ENCODE measurements around the gene IGSF9B.

The IGSF9B gene

DNA sequence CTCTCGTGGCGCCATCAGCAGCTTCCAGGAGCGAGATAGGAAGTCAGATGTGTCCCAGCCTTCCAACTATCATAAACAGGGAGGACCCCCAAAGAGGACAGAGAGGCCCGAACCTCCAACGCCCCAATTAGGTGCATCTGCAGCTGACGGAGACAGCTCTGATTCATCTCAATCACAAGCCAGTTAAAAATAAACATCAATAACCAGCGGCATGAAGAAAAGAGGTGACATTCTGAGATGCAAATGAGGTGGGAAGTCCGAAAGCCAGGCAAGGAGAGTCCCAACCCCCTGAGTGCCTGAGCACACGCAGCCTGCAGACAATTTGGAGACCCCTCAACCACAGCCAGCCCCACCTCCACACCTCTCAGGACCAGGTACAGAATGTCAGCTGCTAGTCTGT lies 28.1 kb upstream of the IGSF9B start:
- no peak for DNase-seq

DNA sequence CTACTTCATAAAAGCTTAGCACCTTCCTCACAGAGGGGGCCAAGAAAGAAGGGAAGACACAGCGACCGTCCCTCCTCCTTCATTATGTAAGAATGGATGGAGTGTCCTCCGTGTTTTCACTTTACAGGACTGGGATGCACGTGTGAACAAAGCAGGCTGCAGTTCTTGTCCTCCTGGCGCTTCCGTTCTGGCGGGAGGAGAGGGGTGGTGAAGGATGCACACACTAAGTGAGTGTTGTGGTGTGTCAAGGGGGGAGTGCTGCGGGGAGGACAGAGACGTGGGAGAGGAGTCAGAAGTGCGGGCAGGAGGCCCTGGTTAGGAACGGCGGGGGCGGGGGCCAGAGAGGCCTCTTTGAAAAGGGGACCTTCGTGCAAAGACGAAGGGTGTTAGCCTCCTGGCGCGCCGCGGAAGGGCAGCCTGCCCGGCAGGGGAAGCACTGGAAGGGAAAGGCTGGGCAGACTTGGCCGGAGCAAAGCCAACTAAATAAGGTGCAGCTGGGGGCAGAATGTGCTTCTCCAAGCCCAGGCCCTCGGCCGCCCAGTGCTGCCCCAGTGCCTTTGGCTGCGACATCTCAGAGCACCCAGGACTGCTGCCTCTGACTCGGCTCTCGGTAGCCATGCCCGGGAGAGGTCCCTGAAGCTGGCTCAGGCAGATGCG lies 27.0 kb upstream of the IGSF9B start:
- no peak for DNase-seq

DNA sequence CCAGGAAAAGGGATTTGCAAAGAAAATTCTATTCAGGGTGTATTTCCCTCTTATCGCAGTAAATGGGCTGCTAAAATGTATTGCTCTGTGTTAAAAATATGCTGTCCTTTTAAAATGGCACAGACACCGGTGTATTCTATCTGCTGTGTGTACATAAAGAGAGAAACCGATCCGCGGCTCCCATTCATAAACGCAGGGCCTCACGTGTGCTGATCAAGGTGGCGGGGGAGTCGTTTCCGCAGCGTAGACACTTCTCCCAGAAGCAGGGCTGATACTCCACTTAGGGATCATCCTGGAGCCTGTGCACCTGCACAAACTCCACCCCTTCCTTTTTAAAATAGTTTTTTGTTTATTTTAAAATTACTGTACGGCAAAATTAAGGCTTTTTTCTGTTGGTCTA lies 26.1 kb upstream of the IGSF9B start:
- DNase-seq: no peak

DNA sequence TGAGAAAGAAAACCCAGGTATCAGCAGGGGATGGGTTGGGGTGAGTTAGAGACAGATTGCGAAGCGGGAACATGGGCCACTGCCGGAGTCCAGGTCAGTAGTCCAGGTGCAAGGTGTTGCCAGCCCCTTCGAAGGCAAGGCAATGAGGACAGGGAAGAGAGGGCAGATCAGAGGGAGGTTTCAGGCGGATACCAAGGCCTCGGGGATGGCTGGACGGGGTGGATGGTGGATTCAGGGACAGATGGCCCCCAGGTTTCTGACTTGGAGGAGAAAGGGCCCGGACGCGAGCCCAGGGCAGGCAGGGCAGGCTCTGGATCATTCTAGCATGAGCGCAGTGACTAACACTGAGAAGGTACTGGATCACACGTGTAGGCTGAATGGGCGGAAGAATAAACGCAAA lies 25.4 kb upstream of the IGSF9B start:
- DNase-seq: no peak

DNA sequence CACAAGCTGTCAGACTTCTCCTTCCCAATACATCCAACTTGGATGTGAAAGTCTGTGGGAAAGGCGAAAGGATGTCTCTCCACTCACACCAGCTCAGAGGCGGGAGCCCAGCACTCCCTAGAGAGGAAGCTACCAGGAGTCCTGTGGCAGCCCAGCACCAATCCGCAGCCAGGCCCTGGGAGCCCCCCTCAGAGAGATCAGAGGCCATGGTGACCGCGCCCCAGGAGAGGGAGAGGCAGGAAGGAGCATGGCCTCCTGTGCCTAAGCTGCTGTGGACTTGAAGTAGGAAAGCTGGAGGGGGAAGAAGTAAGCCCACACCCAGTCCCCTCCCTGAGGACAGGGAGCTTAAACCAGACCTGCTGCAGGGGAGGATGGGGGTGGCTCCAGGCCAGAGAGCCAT lies 24.4 kb upstream of the IGSF9B start:
- DNase-seq: no peak

DNA sequence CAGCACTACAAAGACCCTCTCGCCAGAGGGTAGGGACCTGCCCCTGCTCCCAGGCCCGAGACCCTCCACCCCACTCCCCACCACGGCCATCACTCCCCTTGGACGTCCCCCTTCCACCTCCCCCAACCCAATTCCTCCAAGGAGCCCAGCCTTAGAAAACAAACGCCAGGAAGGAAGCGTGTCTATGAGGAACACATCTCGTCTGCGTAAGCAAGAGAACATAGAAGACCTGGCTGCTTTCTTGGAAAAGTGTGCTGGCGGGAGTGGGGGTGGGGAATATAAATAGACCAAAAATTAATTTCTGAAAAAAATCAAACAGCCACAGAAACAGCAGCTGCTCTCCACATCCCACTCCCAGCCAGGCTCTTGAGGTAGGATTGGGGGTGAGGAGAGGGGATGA lies 23.9 kb upstream of the IGSF9B start:
- DNase-seq: no peak

DNA sequence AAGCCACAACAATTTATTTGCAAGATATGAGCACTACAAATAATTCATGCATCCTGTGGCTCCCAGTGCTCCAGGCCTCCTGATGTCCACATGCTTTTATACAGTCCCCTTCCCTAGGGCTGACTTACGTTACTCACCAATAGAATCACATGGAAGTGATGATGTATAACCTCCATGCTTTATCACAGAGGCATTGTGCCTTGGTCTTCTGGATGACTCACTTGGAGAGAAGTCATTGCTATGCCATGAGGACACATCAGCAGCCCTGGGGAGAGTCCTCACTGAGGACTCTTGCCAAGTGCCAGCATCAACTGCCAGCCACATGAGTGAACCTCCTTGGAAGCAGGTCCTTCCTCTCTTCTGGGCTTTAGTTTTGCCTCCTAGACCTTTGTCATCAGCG lies 22.0 kb upstream of the IGSF9B start:
- DNase-seq: no peak

DNA sequence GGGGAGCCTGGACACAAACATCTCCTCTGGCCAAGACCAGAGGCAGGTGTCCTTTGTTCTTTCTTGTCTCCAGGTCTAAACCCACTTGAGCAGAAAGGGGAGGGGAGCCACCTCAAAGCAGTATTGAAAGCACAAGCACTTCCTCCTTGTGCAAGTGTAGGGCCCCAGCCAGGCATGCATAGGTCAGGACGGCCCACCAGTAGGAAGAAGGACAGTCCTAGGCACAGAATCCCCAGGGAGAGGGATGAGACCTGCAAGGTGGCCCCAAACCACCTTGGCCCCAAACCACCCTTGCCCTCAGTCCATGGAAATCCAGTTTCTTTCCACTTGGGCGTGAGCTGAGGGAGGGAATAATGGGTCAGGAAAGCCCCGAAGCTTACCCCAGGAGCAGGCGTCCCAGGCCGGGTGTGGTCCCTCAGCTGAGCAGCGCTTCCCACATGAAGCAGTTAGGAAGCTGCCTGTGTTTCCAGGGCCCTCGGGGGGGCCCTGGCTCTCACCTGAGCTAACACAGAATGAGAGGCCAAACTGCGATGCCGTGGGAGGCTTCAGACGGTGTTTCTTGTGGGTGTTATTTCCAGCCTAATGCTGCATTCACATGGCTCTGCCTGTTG lies 20.4 kb upstream of the IGSF9B start:
- DNase-seq: no peak

DNA sequence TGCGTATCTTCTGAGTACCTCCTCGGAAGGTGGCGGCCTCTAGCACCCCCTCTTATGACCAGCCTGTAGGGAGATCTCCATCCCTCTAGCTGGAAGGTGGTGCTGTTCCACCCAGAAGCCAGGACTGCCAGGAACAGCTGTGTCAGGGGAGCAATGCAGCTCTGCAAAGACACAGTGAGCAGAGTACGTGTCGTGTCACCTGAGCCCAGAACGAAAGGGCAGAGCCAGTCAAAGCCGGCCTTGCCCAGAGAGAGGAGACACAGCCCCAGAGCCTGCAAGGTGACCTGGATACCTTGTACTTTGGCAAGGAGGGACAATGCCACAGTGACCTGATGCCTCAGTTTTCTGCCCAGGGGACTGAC lies 18.7 kb upstream of the IGSF9B start:
- DNase-seq: no peak

DNA sequence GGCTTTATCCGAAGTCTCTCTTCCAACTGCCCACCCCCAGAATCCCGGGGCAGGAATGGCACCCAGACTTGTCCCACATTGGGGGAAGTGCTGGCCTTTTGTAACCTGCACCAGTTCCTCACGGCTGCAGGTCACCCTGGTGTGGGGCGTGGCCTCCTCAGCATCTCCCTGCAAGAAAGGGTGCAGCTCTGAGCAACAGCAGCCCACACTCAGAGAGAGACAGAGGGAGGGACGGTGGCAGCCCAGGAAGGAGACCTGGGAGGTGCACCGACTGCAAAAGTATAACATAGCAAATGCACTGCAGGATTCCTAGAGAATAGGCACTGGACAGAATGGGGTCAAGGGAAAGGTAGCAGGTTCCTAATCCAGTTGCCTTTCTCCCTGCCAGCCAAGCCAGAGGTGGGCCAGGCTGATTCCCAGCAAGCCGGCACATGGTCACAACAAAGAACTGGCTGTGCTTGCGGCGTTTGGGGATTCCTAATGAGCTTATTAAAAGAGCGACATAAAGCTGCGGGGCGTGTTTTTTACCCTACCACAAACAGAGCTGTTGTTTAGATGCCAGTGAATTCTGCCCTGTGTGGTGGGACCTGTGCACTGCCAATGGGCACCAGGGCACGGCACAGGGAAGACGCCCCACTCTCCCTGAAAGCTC lies 18.2 kb upstream of the IGSF9B start:
- no peak for DNase-seq

DNA sequence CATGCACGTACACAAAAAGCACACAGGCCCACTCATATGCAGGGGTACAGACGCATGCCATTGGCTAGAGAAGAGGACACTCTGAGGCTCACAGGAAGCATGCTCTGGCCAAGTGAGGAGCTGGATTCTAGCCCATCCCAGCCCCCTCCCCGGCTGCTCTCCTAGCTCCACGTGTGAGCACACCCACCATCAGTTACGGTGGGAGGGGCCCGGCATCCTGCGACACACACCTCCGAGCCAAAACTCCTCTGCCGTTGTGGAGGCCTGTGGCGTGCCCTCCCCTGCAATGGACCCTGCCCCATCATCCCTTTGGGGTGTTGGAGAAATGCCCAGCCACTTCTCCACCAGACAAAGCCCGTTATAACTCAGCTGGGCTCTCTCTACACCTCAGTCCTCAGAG lies 15.1 kb upstream of the IGSF9B start:
- DNase-seq: no peak

DNA sequence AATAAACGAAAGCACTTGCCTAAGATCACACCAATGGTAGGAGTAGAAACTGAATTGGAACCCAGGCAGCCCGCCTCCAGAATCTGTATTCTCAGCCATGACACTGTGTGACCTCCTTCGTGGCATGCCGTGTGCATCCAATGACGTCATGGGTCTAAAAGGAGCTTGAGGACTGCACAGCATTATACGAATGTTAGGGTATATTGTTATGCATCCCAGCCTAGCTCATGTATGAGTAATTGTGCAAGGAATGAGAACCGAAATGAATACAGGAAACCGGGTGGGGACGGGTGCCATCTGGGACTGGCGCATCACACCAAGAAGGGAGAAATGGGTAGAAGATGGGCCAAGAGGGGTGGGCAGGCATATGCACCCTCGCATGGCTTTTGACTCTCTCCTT lies 12.3 kb upstream of the IGSF9B start:
- DNase-seq: no peak

DNA sequence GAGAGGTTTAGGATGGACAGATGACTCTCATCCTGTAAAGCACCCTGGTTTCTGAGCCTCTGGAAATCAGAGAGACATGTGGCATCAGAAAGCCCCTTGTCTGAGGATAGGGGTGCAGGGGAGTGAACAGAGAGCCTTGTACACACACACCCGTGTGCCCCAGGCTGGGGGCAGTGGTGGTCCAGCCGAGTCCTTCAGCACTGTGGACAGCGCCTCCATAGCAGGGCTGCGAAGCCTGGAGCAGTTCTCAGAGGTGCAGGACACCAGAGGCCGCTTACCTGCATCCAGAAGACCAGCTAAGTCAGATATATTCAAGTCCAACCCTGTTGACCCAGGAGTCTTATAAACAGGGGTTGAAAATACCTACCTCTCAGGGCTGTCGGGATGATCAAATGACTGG lies 11.5 kb upstream of the IGSF9B start:
- no peak for DNase-seq

DNA sequence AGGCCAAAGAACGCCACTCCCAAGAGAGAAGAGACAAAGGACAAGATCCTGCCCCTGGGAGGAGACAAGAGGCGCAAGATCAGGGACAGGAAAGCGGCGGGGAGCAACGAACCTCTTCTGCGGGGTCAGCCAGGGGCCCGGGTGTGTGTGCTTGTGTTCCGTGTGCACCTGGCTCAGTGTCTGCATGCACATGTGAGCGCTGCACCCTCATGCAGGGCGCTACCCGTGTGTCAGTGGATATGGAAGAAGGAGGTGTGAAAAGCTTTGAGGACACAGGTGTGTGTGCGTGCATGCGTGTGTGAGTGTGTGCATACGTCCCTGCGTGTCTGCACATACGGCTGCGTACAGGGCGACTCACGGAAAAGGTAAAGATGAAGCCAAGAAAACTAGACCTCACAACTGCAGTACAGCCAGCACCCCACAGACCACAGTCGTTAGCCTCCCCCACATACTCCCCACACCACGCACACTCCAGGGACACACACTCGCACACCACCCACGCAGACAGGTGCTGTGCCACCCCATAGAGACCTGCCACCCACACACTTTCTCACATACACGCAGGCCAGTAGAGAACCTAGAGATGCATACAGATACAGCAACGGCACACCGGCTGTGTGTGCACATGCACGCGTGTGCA lies 11.0 kb upstream of the IGSF9B start:
- no peak for DNase-seq

DNA sequence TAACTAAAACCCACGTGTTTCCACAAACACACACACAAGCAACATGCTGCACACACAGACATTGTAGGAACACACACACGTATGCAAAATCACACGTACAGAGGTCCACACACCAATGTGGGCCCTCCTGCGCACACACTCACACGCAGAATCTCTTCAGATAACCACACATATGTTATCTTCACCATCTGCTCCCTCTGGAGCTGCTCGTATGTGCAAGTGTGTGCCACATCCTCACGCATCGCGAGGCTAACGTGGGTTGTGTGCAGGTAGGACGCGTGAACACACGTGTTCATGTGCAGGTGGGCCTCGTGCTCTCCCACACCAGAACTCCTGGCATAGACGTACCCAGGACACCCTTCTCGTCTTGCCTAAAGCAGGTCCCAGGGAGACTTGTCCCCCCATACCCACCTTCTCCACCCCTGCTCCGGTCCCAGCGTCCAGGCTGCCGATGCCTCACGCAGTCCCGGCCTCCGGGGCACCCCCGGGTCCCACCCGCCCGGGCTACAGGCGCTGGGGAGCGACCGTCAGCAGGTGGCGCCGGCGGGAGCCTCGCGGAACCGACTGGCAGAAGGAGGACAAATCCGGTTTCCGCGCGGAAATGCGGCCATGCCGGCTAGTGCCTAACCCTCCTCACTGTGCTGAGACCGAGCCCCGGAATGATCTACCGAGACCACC lies 10.3 kb upstream of the IGSF9B start:
- peak; percentile 61 to 64 for DNase-seq

DNA sequence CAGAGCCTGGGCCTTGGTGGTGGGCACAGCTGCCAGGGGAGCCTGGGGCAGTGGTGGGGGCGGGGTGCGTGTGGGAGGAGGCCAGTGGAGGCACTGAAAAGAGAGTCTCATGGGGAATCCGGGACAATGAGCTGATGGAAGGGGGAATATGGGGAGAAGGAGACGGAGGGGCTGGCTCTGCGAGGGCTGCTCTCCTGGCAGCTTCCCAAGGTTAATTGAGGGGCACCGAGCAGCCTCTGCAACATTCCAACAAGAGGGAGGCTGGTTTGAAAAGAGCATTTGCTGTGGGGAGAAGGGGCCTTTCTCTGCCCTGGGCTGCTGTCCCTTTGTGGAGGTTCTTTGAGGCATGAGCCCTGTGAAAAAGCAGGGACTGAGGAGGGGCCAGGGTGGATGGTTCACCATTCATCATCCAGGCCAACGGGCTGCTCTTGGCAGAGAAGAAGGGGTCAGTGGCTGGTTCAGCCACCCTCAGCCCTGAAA lies 9.4 kb upstream of the IGSF9B start:
- DNase-seq: no peak

DNA sequence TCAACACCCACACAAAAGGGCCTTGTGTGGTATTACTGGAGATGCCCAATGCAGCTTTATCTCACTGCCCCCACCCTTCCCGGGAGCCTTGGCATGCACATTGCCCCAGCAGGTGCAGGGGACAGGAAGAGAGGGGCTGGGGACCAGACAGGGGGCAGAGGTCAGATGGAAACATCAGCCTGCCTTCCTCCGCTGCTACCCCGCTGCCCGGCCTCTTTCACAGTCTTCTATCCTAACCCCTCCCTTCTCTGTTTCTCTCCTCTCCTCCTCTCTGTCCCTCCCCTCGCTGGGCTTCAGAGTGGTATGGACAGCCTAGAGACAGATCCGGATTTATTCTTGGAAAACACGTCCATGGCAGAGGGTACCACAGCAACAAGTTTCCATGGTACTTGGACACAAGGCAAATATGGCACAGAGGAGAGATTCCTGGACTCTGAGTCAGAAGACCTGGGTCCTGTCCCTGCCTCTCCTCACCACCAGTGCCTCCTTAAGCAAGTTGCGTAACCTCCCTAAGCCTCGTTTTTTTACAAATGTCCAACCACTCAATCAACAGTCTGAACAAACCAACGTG lies 8.3 kb upstream of the IGSF9B start:
- DNase-seq: no peak

DNA sequence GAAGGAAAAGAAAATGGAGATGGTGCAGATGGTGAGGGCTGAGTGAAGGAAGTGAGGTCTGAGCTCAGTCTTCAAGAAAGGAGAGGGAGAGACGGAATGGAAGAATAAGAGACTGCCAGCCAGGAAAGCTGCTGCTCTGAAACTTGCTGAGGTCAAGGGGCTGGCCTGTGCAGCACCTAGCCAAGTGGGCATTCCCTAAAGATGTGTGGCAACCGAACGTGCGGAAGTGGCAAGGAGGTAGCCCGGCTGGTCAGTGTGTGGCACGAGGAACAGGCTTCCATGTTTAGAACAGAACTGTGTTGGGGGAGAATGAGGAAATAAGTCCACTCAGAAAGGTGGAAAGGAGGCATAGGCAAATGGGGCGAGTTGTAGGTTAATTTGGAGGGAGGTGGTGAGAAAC lies 7.6 kb upstream of the IGSF9B start:
- no peak for DNase-seq

DNA sequence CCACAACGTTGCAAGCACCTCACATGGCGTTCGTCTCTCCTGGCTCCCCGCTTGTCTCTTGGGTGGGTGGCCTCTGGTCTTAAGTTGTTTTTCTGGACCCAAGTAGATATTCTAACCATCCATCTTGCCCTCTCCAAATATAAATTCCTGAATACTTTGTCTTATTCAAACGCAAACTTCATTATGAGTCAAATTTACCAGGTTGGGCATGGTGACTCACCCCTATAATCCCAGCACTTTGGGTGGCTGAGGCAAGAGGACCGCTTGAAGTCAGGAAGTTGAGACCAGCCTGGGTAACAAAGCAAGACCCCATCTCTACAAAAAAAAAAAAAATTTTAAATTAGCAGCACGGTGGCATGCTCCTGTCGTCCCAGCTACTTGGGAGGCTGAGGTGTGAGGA lies 5.1 kb upstream of the IGSF9B start:
- DNase-seq: no peak

DNA sequence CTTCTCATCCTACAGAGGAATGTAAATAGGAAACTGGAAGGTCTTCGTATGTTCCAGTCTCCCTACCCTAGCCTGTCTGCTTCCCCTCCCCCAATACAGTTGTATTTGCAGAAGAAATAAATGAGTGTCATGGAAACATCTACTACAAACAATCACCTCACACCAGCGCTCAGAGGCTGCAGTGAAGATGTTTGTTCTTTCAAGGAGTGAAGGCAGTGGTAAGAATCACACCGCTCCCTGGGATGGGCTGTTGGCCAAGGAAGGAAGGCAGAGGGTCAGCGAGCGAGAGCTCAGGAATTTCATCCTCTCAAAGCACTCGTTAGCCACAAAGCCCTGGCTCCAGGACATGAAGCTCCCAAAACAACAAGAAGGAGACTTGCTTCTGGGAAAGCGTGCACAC lies 1.1 kb upstream of the IGSF9B start:
- DNase-seq: no peak

DNA sequence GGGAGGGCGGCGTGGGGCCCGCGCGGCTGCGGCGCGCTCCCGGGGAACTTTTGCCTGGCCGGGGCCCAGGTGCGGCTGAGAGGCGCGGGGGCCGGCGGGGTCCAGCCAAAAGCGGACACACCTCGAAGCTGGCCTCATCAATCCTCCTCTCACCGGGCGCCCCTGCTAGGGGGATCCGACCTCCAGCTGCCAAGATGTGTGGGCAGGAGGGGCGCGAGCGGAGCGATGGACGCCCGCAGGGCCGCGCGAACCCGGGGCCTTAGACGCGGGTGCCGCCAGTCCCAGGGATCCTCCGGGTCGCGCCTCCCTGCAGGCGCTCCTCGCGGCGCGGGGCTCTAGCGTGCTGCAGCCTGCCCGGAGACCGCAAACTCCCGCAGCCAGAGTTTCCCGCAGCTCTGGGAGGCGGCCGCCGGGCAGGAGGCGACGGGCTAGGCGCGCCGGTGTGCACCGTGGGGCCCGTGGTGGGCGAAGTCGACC lies 785 bp downstream of the IGSF9B start:
- no peak for DNase-seq

DNA sequence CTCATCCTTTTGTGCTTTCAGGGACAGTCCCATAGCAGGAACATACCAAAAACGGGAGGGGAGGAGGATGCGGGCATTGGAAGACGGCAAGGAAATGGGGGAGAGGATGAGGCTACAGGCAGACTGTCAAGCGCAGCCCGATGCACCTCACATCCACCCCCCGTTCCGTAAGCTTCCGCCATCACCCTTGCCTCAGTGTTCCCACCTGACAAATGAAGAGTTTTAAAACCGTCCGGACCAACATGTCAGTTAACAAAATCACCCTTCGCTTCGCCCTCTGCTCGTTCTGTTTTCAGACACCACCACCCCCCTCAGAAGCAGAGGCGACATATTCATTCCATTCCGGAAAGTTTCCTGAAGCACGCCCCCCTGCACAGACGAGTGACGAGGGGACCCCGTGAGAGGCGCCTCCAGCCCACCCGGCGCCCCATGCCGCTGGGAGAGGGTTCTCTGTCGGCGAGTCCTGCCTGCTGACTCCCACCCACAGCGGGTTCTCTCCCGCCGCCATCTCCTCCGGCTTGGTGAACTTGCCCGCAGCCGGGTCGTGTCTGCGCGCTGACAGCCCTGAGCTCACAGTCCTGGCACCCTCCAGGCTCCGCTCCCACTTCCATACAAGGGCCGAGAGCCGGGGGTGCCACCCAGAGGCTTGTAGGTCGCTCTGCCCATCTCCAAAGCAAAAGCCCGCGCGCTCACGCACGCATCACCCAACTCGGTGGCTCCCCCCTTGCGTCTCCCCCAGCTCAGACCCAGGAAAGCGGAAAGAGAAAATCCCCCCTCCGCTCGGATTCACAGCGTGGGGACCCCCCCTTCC lies 1.5 kb downstream of the IGSF9B start:
- DNase-seq: peak; percentile 27 to 29

Measured in CD4-positive, alpha-beta T cell treated with Interleukin-1 beta for 1 hour (primary cell).